ENCODE measurements around the gene PGRMC2. TPM values are rescaled to one million over a fixed set of nuclear protein-coding genes. Genes with fewer than 3 reads are reported as not detected.
"Not testable (repeated sequence)": the region's sequence is repeated elsewhere in the genome, so short reads cannot be mapped to it uniquely, and the experiment has no call there.

The PGRMC2 gene
- total RNA-seq, 1 donor from 2014 or later, result 64.3 TPM

GRCh38 chr4:128279624-128280225 lies 7.9 kb downstream of the PGRMC2 start:
- ATAC-seq (peak; percentile 80), DNase-seq (no peak)
- intact Hi-C loops (cut with micrococcal nuclease), result no loop called here

GRCh38 chr4:128277856-128278255 lies 9.8 kb downstream of the PGRMC2 start:
- ATAC-seq (no peak), DNase-seq (no peak)
- intact Hi-C loops (cut with micrococcal nuclease), result no loop called here

- intact Hi-C loops (cut with micrococcal nuclease), result no loop called here
- no peak for DNase-seq
- ATAC-seq, result no peak
These were observed 12.3 kb downstream of the PGRMC2 start for GRCh38 chr4:128275346-128275745.

GRCh38 chr4:128271551-128271950 lies 16.1 kb downstream of the PGRMC2 start:
- no peak for ATAC-seq
- no peak for DNase-seq
- intact Hi-C loops (cut with micrococcal nuclease), result no loop called here

GRCh38 chr4:128268970-128269369 lies 18.6 kb downstream of the PGRMC2 start:
- DNase-seq, result no peak
- no peak for ATAC-seq
- intact Hi-C loops (cut with micrococcal nuclease), result no loop called here

GRCh38 chr4:128267745-128268144 lies 19.9 kb downstream of the PGRMC2 start:
- DNase-seq (no peak), ATAC-seq (no peak)
- intact Hi-C loops (cut with micrococcal nuclease), result no loop called here

- intact Hi-C loops (cut with micrococcal nuclease); DNase-seq; ATAC-seq: not testable (repeated sequence)
These were observed 20.4 kb downstream of the PGRMC2 start for GRCh38 chr4:128267171-128267570.

- ATAC-seq; intact Hi-C loops (cut with micrococcal nuclease): not testable (repeated sequence)
These were observed 22.1 kb downstream of the PGRMC2 start for GRCh38 chr4:128265550-128265949.

GRCh38 chr4:128259889-128260288 lies 27.7 kb downstream of the PGRMC2 start:
- DNase-seq; ATAC-seq; intact Hi-C loops (cut with micrococcal nuclease): not testable (repeated sequence)

More at GRCh38 chr4:128265550-128265949, 22.1 kb downstream of the PGRMC2 start:
- not testable (repeated sequence) for DNase-seq

GRCh38 chr4:128258166-128258565 lies 29.4 kb downstream of the PGRMC2 start:
- intact Hi-C loops (cut with micrococcal nuclease); ATAC-seq; DNase-seq: not testable (repeated sequence)

GRCh38 chr4:128256539-128256938 lies 31.1 kb downstream of the PGRMC2 start:
- intact Hi-C loops (cut with micrococcal nuclease), result no loop called here
- no peak for ATAC-seq

GRCh38 chr4:128255906-128256305 lies 31.7 kb downstream of the PGRMC2 start:
- intact Hi-C loops (cut with micrococcal nuclease), result no loop called here
- no peak for DNase-seq
- ATAC-seq, result no peak

More at GRCh38 chr4:128256539-128256938, 31.1 kb downstream of the PGRMC2 start:
- DNase-seq, result no peak

GRCh38 chr4:128249787-128250668 lies 37.6 kb downstream of the PGRMC2 start:
- intact Hi-C loops (cut with micrococcal nuclease), result no loop called here
- DNase-seq (no peak), ATAC-seq (no peak)

GRCh38 chr4:128247906-128248305 lies 39.7 kb downstream of the PGRMC2 start:
- intact Hi-C loops (cut with micrococcal nuclease), result no loop called here
- DNase-seq, result no peak
- no peak for ATAC-seq

GRCh38 chr4:128245391-128245790 lies 42.2 kb downstream of the PGRMC2 start:
- intact Hi-C loops (cut with micrococcal nuclease); ATAC-seq; DNase-seq: not testable (repeated sequence)

- intact Hi-C loops (cut with micrococcal nuclease), result no loop called here
- no peak for DNase-seq
- ATAC-seq, result no peak
These were observed 43.2 kb downstream of the PGRMC2 start for GRCh38 chr4:128244379-128244778.

- ATAC-seq (no peak), DNase-seq (no peak)
- intact Hi-C loops (cut with micrococcal nuclease), result no loop called here
These were observed 45.0 kb downstream of the PGRMC2 start for GRCh38 chr4:128242601-128243000.

- DNase-seq (no peak), ATAC-seq (no peak)
These were observed 45.6 kb downstream of the PGRMC2 start for GRCh38 chr4:128241981-128242380.

GRCh38 chr4:128241425-128241913 lies 46.1 kb downstream of the PGRMC2 start:
- intact Hi-C loops (cut with micrococcal nuclease), result no loop called here
- ATAC-seq, result peak; percentile 23
- no peak for DNase-seq

More at GRCh38 chr4:128241981-128242380, 45.6 kb downstream of the PGRMC2 start:
- intact Hi-C loops (cut with micrococcal nuclease), result no loop called here

- intact Hi-C loops (cut with micrococcal nuclease), result no loop called here
- ATAC-seq, result no peak
- DNase-seq, result no peak
These were observed 46.6 kb downstream of the PGRMC2 start for GRCh38 chr4:128241019-128241418.
